ENCODE measurements around the gene GABRB2.

DNA sequence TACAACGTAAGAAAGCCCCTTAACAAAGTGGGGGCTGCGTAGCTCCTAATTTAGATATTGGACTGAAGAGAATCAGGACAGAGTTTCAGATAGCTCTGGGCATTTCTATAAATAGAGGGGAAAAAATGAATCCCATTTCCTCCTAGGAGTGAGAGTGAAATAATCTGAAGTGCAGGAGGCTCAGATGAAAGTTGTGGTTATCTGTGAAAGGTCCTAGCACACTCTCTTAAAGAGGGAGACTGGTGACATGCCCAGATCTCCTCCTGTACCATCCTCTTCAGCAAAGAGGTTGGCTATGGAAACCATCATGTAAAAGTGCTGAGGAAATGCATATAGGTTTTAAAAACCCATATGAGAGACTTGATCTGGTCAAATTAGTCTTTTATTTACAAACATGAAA, 143.4 kb downstream of the GABRB2 start:
- TF ChIP-seq YY1 (IDR thresholded peaks at IDR 0.05; ENCODE audit: insufficient read depth, insufficient read length): no peak
- TF ChIP-seq ZNF274 (IDR thresholded peaks at IDR 0.05; ENCODE audit: low read depth, low read length): no peak

All from NT2/D1 (cell line).